Kidney (tissue), 14 donors: ENCODE results near the gene ADAMTS13. TPM values are rescaled to one million over a fixed set of nuclear protein-coding genes. Genes with fewer than 3 reads are reported as not detected.

Experiments
- DNase-seq, 5 donors: peaks; one replicate each; pipeline ENCODE4 v3.0.0-alpha.2; 2013 to 2020
- FAIRE-seq: peaks from 2 replicates; lab custom pipeline; 2012; peaks lifted over from hg19 to GRCh38; lab: Jason Lieb, UNC
- H3K27ac ChIP-seq, 2 donors: one replicate each; pipeline ENCODE4 v1.7.0; 2013; ENCODE audit warnings: low read depth in 2 of 2, low read length in 2 of 2, inconsistent platforms in 1 of 2
- H3K27me3 ChIP-seq: one replicate; pipeline ENCODE4 v1.7.1; 2013; ENCODE audit warnings: low read length, inconsistent platforms; ENCODE audit not compliant: control insufficient read depth, insufficient read depth
- H3K36me3 ChIP-seq, 3 donors: one replicate each; pipeline versions ENCODE4 v1.7.0 to v1.7.1; 2013; ENCODE audit warnings: low read length in 3 of 3, control low read depth in 1 of 3, inconsistent platforms in 1 of 3; ENCODE audit not compliant: insufficient read depth in 3 of 3, control insufficient read depth in 2 of 3
- H3K4me1 ChIP-seq, 3 donors: one replicate each; pipeline versions ENCODE4 v1.7.0 to v1.7.1; 2013; ENCODE audit warnings: low read length in 3 of 3, inconsistent platforms in 1 of 3, low read depth in 1 of 3; ENCODE audit not compliant: control insufficient read depth in 2 of 3, insufficient read depth in 2 of 3
- H3K4me3 ChIP-seq, 3 donors: one replicate each; pipeline versions ENCODE4 v1.7.0 to v1.8.1; 2013; ENCODE audit warnings: low read length in 3 of 3, control low read depth in 1 of 3, inconsistent platforms in 1 of 3
- H3K9ac ChIP-seq, 3 donors: one replicate each; pipeline versions ENCODE4 v1.7.0 to v1.7.1; 2013; ENCODE audit warnings: low read length in 3 of 3, control low read depth in 1 of 3, inconsistent platforms in 1 of 3
- H3K9me3 ChIP-seq, 3 donors: one replicate each; pipeline versions ENCODE4 v1.7.0 to v1.7.1; 2013; ENCODE audit warnings: low read length in 3 of 3, control low read depth in 1 of 3, inconsistent platforms in 1 of 3; ENCODE audit not compliant: control insufficient read depth in 2 of 3, insufficient read depth in 1 of 3
- intact Hi-C: fragments of 100-400 bp; cut with DNase I; formaldehyde crosslinking; loops from one replicate; pipeline ENCODE4 v1.11.1; 2022
- polyA plus RNA-seq: library from polyadenylated mRNA; stranded (reverse); fragments of 350-450 nt; fragmentation: Illumina TruSeq; extraction: RNeasy Lipid Tissue Mini Kit (QIAGEN cat#74804); gene quantifications from one replicate; pipeline ENCODE4 v1.2.3, GENCODE V29; 2014; ENCODE audit warnings: low read depth, low replicate concordance; ENCODE audit not compliant: insufficient read depth
- total RNA-seq: library from RNA; stranded (reverse); fragmentation: NEBNext Ultra II Directional; extraction: Animal tissue kit (Norgen Biotek cat#: 25700); gene quantifications from one replicate; pipeline ENCODE4 v1.2.1, GENCODE V29; 2021
- TF ChIP-seq, protein P1 (sequence below): IDR thresholded peaks from 3 replicates; pipeline ENCODE4 v1.5.1; 2012; ENCODE audit warnings: mild to moderate bottlenecking, moderate library complexity, borderline replicate concordance; ENCODE audit not compliant: insufficient read depth; ENCODE audit errors: extremely low read depth
- donor health status: control.
- donor health status: control.
- donor health status: control.
- donor health status: control.
- donor health status: control.
- donor health status: DM: yes; HTN: yes; CAD: no.
- donor health status: Normal renal cell carcinoma (clear cell type).

Gene ADAMTS13
- total and polyA plus RNA-seq, 2 donors from 2014 or later = 3.1 to 3.6 TPM

DNA sequence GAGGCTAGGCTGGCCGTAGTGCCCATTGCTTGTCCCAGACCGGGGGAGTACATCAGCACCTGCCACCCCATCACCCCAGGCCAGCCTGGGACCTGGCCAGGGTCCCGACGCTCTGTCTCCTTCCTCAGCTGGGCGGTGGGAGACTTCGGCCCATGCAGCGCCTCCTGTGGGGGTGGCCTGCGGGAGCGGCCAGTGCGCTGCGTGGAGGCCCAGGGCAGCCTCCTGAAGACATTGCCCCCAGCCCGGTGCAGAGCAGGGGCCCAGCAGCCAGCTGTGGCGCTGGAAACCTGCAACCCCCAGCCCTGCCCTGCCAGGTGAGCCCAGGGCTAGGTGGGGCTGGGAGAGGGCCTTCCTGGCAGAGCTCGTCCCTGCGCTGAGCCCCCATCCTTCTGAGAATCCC is 21.1 kb downstream of the ADAMTS13 start:
- FAIRE-seq = no peak

DNA sequence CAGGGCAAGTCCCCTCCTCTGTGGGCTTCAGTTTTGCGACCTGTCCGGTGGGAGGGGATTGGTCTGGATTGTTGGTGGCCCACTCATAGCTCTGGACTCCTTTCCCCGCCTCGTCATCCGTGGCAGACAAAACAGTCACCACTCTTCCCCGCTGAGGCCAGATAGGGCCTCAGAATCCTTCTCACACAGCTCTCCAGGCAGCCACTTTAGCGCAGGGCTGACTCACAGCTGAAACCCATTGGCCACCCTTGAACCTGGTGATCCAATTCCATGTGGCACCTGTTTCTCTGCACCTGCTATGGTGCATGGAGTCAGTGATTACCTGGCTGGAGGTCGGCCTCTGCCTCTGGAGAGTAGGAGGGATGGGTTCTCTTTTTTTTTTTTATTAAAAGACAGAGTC is 21.8 kb downstream of the ADAMTS13 start:
- Histone ChIP-seq H3K27ac (no peak overlapping the region), H3K4me3 (no peak overlapping the region), H3K27me3 (no peaks in the 10 kb centered on the region), H3K9me3 (no peaks in the 10 kb centered on the region), H3K4me1 (peaks cover 0 to 2% (median 0%) of the 10 kb centered on the region in 3 donors), H3K36me3 (no peaks in the 10 kb centered on the region), H3K9ac (no peak overlapping the region)
- DNase-seq = no peak
- intact Hi-C loops = no loop called here
- TF ChIP-seq, protein P1, sequence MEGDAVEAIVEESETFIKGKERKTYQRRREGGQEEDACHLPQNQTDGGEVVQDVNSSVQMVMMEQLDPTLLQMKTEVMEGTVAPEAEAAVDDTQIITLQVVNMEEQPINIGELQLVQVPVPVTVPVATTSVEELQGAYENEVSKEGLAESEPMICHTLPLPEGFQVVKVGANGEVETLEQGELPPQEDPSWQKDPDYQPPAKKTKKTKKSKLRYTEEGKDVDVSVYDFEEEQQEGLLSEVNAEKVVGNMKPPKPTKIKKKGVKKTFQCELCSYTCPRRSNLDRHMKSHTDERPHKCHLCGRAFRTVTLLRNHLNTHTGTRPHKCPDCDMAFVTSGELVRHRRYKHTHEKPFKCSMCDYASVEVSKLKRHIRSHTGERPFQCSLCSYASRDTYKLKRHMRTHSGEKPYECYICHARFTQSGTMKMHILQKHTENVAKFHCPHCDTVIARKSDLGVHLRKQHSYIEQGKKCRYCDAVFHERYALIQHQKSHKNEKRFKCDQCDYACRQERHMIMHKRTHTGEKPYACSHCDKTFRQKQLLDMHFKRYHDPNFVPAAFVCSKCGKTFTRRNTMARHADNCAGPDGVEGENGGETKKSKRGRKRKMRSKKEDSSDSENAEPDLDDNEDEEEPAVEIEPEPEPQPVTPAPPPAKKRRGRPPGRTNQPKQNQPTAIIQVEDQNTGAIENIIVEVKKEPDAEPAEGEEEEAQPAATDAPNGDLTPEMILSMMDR = no peak
- no peak for FAIRE-seq

More for the DNA sequence above, 21.1 kb downstream of the ADAMTS13 start:
- Histone ChIP-seq H3K27ac (no peak overlapping the region), H3K27me3 (no peaks in the 10 kb centered on the region), H3K4me3 (no peak overlapping the region), H3K9ac (no peak overlapping the region), H3K36me3 (no peaks in the 10 kb centered on the region), H3K4me1 (no peaks in the 10 kb centered on the region), H3K9me3 (no peaks in the 10 kb centered on the region)
- DNase-seq = no peak
- TF ChIP-seq, protein P1 = no peak
- intact Hi-C loops = no loop called here

DNA sequence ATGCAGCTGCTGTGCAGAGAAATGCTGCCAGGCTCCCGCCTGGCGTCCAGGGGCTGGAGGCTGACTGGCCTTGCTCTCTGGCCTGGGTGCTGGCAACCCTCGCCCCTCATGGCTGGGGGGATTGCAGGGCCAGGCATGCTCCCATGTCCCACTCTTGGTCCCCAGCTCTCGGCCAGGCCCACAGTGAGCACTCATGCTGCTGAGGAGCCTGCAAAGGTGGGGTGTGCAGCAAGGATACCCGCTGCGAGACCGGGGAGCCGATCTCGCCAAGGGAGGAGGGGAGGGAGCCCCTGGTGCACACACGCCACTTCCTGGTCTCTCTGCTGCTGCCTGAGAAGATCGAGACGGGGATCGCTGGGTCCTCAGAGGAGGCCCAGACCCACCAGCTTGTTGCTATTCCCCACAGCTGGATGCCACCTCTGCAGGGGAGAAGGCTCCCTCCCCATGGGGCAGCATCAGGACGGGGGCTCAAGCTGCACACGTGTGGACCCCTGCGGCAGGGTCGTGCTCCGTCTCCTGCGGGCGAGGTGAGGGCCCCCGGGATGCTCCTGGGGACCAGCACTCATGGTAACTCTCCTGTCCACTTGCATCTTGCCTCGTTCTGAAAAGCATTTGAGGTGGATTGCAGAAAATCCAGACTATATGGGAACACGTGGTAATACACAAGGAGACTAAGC is 23.3 kb downstream of the ADAMTS13 start:
- no peak overlapping the region for H3K4me3 ChIP-seq
- DNase-seq = no peak
- no peaks in the 10 kb centered on the region for H3K27me3 ChIP-seq
- H3K9ac ChIP-seq = no peak overlapping the region
- no peaks in the 10 kb centered on the region for H3K36me3 ChIP-seq
- no peaks in the 10 kb centered on the region for H3K9me3 ChIP-seq
- H3K27ac ChIP-seq = no peak overlapping the region
- no peak for FAIRE-seq
- TF ChIP-seq, protein P1 = no peak
- intact Hi-C loops = no loop called here
- peaks cover 0 to 5% (median 0%) of the 10 kb centered on the region in 3 donors for H3K4me1 ChIP-seq

DNA sequence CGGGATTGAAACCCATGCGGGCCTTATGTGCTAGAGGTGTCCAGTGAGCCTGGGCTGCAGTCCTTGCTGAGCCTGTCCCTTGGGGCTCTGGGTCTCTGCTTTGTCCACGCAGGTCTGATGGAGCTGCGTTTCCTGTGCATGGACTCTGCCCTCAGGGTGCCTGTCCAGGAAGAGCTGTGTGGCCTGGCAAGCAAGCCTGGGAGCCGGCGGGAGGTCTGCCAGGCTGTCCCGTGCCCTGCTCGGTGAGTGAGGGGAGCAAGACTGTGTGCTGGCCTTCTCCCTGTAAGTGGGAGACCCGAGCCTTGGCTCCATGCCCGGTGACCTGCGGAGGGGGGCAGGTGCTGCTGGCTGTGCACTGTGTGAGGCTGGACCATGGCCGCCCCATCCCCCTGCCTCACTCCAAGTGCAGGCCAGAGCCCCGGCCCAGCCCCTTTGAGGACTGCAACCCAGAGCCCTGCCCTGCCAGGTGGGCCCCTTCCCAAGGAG is 26.4 kb downstream of the ADAMTS13 start:
- no peak for FAIRE-seq
- intact Hi-C loops = no loop called here
- peak in 3 of 5 donors; percentile 37 to 69 (median 40) for DNase-seq
- Histone ChIP-seq H3K36me3 (no peaks in the 10 kb centered on the region), H3K4me3 (no peak overlapping the region), H3K4me1 (peaks cover 0 to 5% (median 0%) of the 10 kb centered on the region in 3 donors), H3K9me3 (no peaks in the 10 kb centered on the region), H3K27ac (no peak overlapping the region), H3K9ac (no peak overlapping the region), H3K27me3 (no peaks in the 10 kb centered on the region)
- TF ChIP-seq, protein P1 = no peak
